Calu3 (cell line): ENCODE measurements around the gene PLEKHG3. TPM values are rescaled to one million over a fixed set of nuclear protein-coding genes. Genes with fewer than 3 reads are reported as not detected.

ENCODE experiments used
- BruUV-seq: library from RNA; stranded (reverse); fragments of 400-500 nt; replicated peaks from 2 replicates; lab custom pipeline; 2021; lab: Mats Ljungman, UMichigan
- CTCF ChIA-PET: fragments of 300-600 bp; sonication (Branson Sonifier 250); formaldehyde crosslinking; loops from one replicate; lab custom pipeline; 2022; ENCODE audit warnings: antibody characterized with exemption; lab: Charles Lee
- DNase-seq: peaks from one replicate; pipeline ENCODE4 v3.0.0; 2022
- H3K27ac Mint-ChIP-seq: one replicate; pipeline ENCODE4 v1.8.0; 2022; ENCODE audit warnings: mixed read lengths; ENCODE audit not compliant: unreplicated experiment
- H3K27me3 Mint-ChIP-seq: one replicate; pipeline ENCODE4 v1.8.0; 2022; ENCODE audit warnings: mixed read lengths; ENCODE audit not compliant: unreplicated experiment
- H3K36me3 Mint-ChIP-seq: one replicate; pipeline ENCODE4 v1.8.0; 2022; ENCODE audit warnings: mild to moderate bottlenecking, moderate library complexity, mixed read lengths; ENCODE audit not compliant: insufficient read depth, unreplicated experiment
- H3K4me1 Mint-ChIP-seq: one replicate; pipeline ENCODE4 v1.8.0; 2022; ENCODE audit warnings: mild to moderate bottlenecking, low read depth, mixed read lengths; ENCODE audit not compliant: unreplicated experiment
- H3K4me3 Mint-ChIP-seq: one replicate; pipeline ENCODE4 v1.8.0; 2022; ENCODE audit warnings: mild to moderate bottlenecking, low read depth, moderate library complexity, mixed read lengths; ENCODE audit not compliant: unreplicated experiment
- H3K9me3 Mint-ChIP-seq: one replicate; pipeline ENCODE4 v1.8.0; 2022; ENCODE audit warnings: low read depth, mixed read lengths; ENCODE audit not compliant: unreplicated experiment
- CTCF ChIP-seq: fragments of 200-600 bp; IDR thresholded peaks from one replicate; pipeline ENCODE4 v1.8.0; 2022; ENCODE audit warnings: antibody characterized with exemption; ENCODE audit not compliant: unreplicated experiment
- intact Hi-C: fragments of 100-400 bp; cut with micrococcal nuclease; formaldehyde crosslinking; loops from one replicate; pipeline ENCODE4 v1.10.0; 2022; ENCODE audit not compliant: unreplicated experiment
- total RNA-seq: library from RNA; stranded (reverse); gene quantifications from 2 replicates; pipeline ENCODE4 v1.2.3, GENCODE V29; 2022

PLEKHG3 gene
- total RNA-seq, 1 experiment from 2014 or later: 39.0 TPM

- peaks cover 9% of the 10 kb centered on the region for H3K36me3 Mint-ChIP-seq
- BruUV-seq: no TSS peak
- H3K4me1 Mint-ChIP-seq: peaks cover 23% of the 10 kb centered on the region
- CTCF ChIA-PET: no interaction called here
- no peak overlapping the region for H3K27ac Mint-ChIP-seq
- H3K4me3 Mint-ChIP-seq: no peak overlapping the region
- no peaks in the 10 kb centered on the region for H3K9me3 Mint-ChIP-seq
- intact Hi-C loops: no loop called here
- TF ChIP-seq CTCF: no peak
- H3K27me3 Mint-ChIP-seq: peaks cover 18% of the 10 kb centered on the region
- DNase-seq: no peak
Observed at GRCh38 chr14:64752909-64753308, 48.7 kb downstream of the PLEKHG3 start.

- peaks cover 18% of the 10 kb centered on the region for H3K27me3 Mint-ChIP-seq
- peaks cover 28% of the 10 kb centered on the region for H3K4me1 Mint-ChIP-seq
- H3K27ac Mint-ChIP-seq: no peak overlapping the region
- no peak for TF ChIP-seq CTCF
- BruUV-seq: TSS peak; percentile 18
- intact Hi-C loops: no loop called here
- no peak for DNase-seq
- H3K4me3 Mint-ChIP-seq: no peak overlapping the region
- peaks cover 13% of the 10 kb centered on the region for H3K36me3 Mint-ChIP-seq
- no peaks in the 10 kb centered on the region for H3K9me3 Mint-ChIP-seq
- CTCF ChIA-PET: no interaction called here
Observed at GRCh38 chr14:64753374-64753773, 49.1 kb downstream of the PLEKHG3 start.

- no peak for TF ChIP-seq CTCF
- intact Hi-C loops: no loop called here
- Mint-ChIP-seq H3K36me3 (peaks cover 18% of the 10 kb centered on the region), H3K9me3 (no peaks in the 10 kb centered on the region), H3K4me1 (peaks cover 34% of the 10 kb centered on the region), H3K4me3 (no peak overlapping the region), H3K27me3 (peaks cover 18% of the 10 kb centered on the region), H3K27ac (no peak overlapping the region)
- BruUV-seq: no TSS peak
- no peak for DNase-seq
- CTCF ChIA-PET: no interaction called here
Observed at GRCh38 chr14:64753999-64754398, 49.8 kb downstream of the PLEKHG3 start.

- intact Hi-C loops: no loop called here
- CTCF ChIA-PET: no interaction called here
- Mint-ChIP-seq H3K4me1 (peaks cover 41% of the 10 kb centered on the region), H3K27me3 (peaks cover 24% of the 10 kb centered on the region), H3K9me3 (no peaks in the 10 kb centered on the region), H3K4me3 (no peak overlapping the region), H3K27ac (peak overlapping the region; percentile 21), H3K36me3 (peaks cover 22% of the 10 kb centered on the region)
- no peak for TF ChIP-seq CTCF
- DNase-seq: no peak
- no TSS peak for BruUV-seq
Observed at GRCh38 chr14:64754685-64755084, 50.5 kb downstream of the PLEKHG3 start.
